H1 (cell line): ENCODE results near the gene CNOT10. TPM values are rescaled to one million over a fixed set of nuclear protein-coding genes. Genes with fewer than 3 reads are reported as not detected.

Source experiments
- CTCF ChIA-PET: fragments of 300-600 bp; sonication (Branson Sonifier 250); formaldehyde crosslinking; loops from one replicate; lab custom pipeline; 2021; ENCODE audit not compliant: partially characterized antibody; lab: Charles Lee
- POLR2A ChIA-PET: fragments of 300-600 bp; sonication (Branson Sonifier 250); formaldehyde crosslinking; loops from one replicate; lab custom pipeline; 2021; ENCODE audit warnings: inconsistent platforms; ENCODE audit not compliant: partially characterized antibody; lab: Charles Lee
- DNase-seq, 2 experiments: peaks; one replicate each; pipeline versions ENCODE4 v3.0.0 to v3.0.0-alpha.2; 2010 to 2022; ENCODE audit warnings: low spot score in 2 of 2, low read depth in 1 of 2, mixed read lengths in 1 of 2
- FAIRE-seq: peaks from 2 replicates; lab custom pipeline; 2011; peaks lifted over from hg19 to GRCh38; lab: Jason Lieb, UNC
- H2AFZ ChIP-seq: 2 replicates; pipeline ENCODE4 v1.8.1; 2012; ENCODE audit warnings: low read length, inconsistent platforms
- H2AK5ac ChIP-seq: 2 replicates; pipeline ENCODE4 v1.6.1; 2013; ENCODE audit warnings: low read depth, low read length
- H2BK120ac ChIP-seq: replicated peaks from 2 replicates; pipeline ENCODE3; 2013; ENCODE audit warnings: low read depth, low read length, inconsistent platforms
- H2BK12ac ChIP-seq: 2 replicates; pipeline ENCODE4 v1.6.1; 2013; ENCODE audit warnings: low read depth, low read length
- H2BK15ac ChIP-seq: 2 replicates; pipeline ENCODE4 v1.6.1; 2013; ENCODE audit warnings: low read length
- H2BK20ac ChIP-seq: 2 replicates; pipeline ENCODE4 v1.6.1; 2013; ENCODE audit warnings: low read length
- H2BK5ac ChIP-seq: 2 replicates; pipeline ENCODE4 v1.6.1; 2013; ENCODE audit warnings: low read depth, low read length
- H3K14ac ChIP-seq: 2 replicates; pipeline ENCODE4 v1.6.1; 2013; ENCODE audit warnings: inconsistent platforms; ENCODE audit not compliant: insufficient read length
- H3K18ac ChIP-seq: 2 replicates; pipeline ENCODE4 v1.6.1; 2013; ENCODE audit warnings: low read length; ENCODE audit errors: extremely low read depth
- H3K23ac ChIP-seq: 2 replicates; pipeline ENCODE4 v1.6.1; 2013; ENCODE audit warnings: inconsistent platforms; ENCODE audit not compliant: insufficient read length
- H3K23me2 ChIP-seq: 2 replicates; pipeline ENCODE4 v1.6.1; 2013; ENCODE audit warnings: low read depth, low read length
- H3K27ac ChIP-seq: 2 replicates; pipeline ENCODE4 v1.6.1; 2011; ENCODE audit warnings: low read depth, low read length, inconsistent platforms
- H3K27me3 ChIP-seq, 4 experiments: replicated peaks in 1 of 4; 1 replicate in 1 of 4; 2 replicates in 3 of 4; pipeline versions ENCODE4 v1.6.1 to v1.8.1; 2011 to 2013; ENCODE audit warnings: low read length in 3 of 4, mild to moderate bottlenecking in 3 of 4, inconsistent platforms in 2 of 4, mixed read lengths in 2 of 4, moderate library complexity in 1 of 4; ENCODE audit not compliant: control insufficient read depth in 3 of 4, insufficient read depth in 3 of 4; ENCODE audit errors: extremely low read depth in 1 of 4
- H3K36me3 ChIP-seq, 4 experiments: 2 replicates each; pipeline versions ENCODE4 v1.6.1 to v1.8.1; 2011 to 2013; ENCODE audit warnings: mild to moderate bottlenecking in 4 of 4, low read length in 3 of 4, moderate library complexity in 2 of 4, control low read depth in 1 of 4, inconsistent platforms in 1 of 4; ENCODE audit not compliant: insufficient read depth in 4 of 4, control insufficient read depth in 2 of 4
- H3K4ac ChIP-seq: replicated peaks from 2 replicates; pipeline ENCODE3; 2013; ENCODE audit warnings: low read length, low read depth, mixed read lengths, inconsistent platforms; ENCODE audit not compliant: insufficient read length
- H3K4me1 ChIP-seq, 4 experiments: replicated peaks in 1 of 4; 1 replicate in 1 of 4; 2 replicates in 3 of 4; pipeline versions ENCODE4 v1.6.1 to v1.8.1; 2011 to 2013; ENCODE audit warnings: low read length in 3 of 4, inconsistent platforms in 2 of 4, mixed read lengths in 1 of 4; ENCODE audit not compliant: insufficient read depth in 4 of 4, control insufficient read depth in 3 of 4
- H3K4me2 ChIP-seq, 2 experiments: 2 replicates each; pipeline versions ENCODE4 v1.6.1 to v1.8.1; 2011 to 2013; ENCODE audit warnings: low read depth in 2 of 2, low read length in 2 of 2, control low read depth in 1 of 2, inconsistent platforms in 1 of 2, mild to moderate bottlenecking in 1 of 2; ENCODE audit not compliant: insufficient read depth in 1 of 2
- H3K4me3 ChIP-seq, 4 experiments: fragments of 200-600, 300-600 bp in 1 of 4; sonication (generic), shearing (Covaris generic), sonication (Bioruptor Twin) in 1 of 4; 2 replicates each; pipeline versions ENCODE4 v1.5.1 to v1.8.1; 2011 to 2016; ENCODE audit warnings: low read length in 4 of 4, low read depth in 3 of 4, control low read depth in 2 of 4, inconsistent platforms in 2 of 4, mild to moderate bottlenecking in 2 of 4, mixed read lengths in 1 of 4, moderate library complexity in 1 of 4; ENCODE audit not compliant: insufficient read depth in 2 of 4; ENCODE audit errors: extremely low read depth in 1 of 4
- H3K56ac ChIP-seq: replicated peaks from 2 replicates; pipeline ENCODE3; 2013; ENCODE audit warnings: low read depth, mild to moderate bottlenecking, mixed read lengths, low read length, inconsistent platforms; ENCODE audit not compliant: insufficient read length
- H3K79me1 ChIP-seq: 2 replicates; pipeline ENCODE4 v1.6.1; 2013; ENCODE audit warnings: low read depth, low read length, control low read depth
- H3K79me2 ChIP-seq, 2 experiments: 2 replicates each; pipeline versions ENCODE4 v1.6.1 to v1.8.1; 2012 to 2013; ENCODE audit warnings: low read length in 2 of 2, mild to moderate bottlenecking in 2 of 2, inconsistent platforms in 1 of 2; ENCODE audit not compliant: insufficient read depth in 2 of 2, control insufficient read depth in 1 of 2
- H3K9ac ChIP-seq, 4 experiments: replicated peaks in 1 of 4; 1 replicate in 1 of 4; 2 replicates in 3 of 4; pipeline versions ENCODE4 v1.6.1 to v1.8.1; 2011 to 2013; ENCODE audit warnings: low read depth in 3 of 4, low read length in 3 of 4, control low read depth in 2 of 4, mild to moderate bottlenecking in 2 of 4, moderate library complexity in 2 of 4, inconsistent platforms in 1 of 4; ENCODE audit errors: extremely low read depth in 1 of 4
- H3K9me3 ChIP-seq, 2 experiments: 2 replicates each; pipeline versions ENCODE4 v1.6.1 to v1.8.1; 2012 to 2013; ENCODE audit warnings: mild to moderate bottlenecking in 2 of 2, moderate library complexity in 2 of 2, control low read depth in 1 of 2, inconsistent platforms in 1 of 2, low read depth in 1 of 2, low read length in 1 of 2, mixed read lengths in 1 of 2; ENCODE audit not compliant: insufficient read depth in 2 of 2
- H4K20me1 ChIP-seq, 2 experiments: replicated peaks in 1 of 2; 2 replicates each; pipeline versions ENCODE3 to v1.8.1; 2011 to 2013; ENCODE audit warnings: inconsistent platforms in 2 of 2, low read length in 2 of 2, mild to moderate bottlenecking in 1 of 2; ENCODE audit not compliant: insufficient read depth in 2 of 2, control insufficient read depth in 1 of 2
- H4K5ac ChIP-seq: 2 replicates; pipeline ENCODE4 v1.6.1; 2013; ENCODE audit warnings: low read length, low read depth, mixed read lengths, inconsistent platforms; ENCODE audit not compliant: insufficient read length
- H4K8ac ChIP-seq: 2 replicates; pipeline ENCODE4 v1.8.0; 2013; ENCODE audit warnings: mild to moderate bottlenecking, moderate library complexity, low read length, inconsistent platforms; ENCODE audit not compliant: insufficient read depth; ENCODE audit errors: extremely low read depth
- H4K91ac ChIP-seq: replicated peaks from 2 replicates; pipeline ENCODE3; 2013; ENCODE audit warnings: low read length, mixed read lengths, inconsistent platforms; ENCODE audit not compliant: insufficient read length
- CREB1 ChIP-seq: IDR thresholded peaks from 2 replicates; pipeline ENCODE4 v1.6.1; 2012; ENCODE audit warnings: inconsistent platforms
- KDM5A ChIP-seq: fragments of 200-600 bp; IDR thresholded peaks from 2 replicates; pipeline ENCODE4 v1.7.1; 2012; ENCODE audit warnings: mild to moderate bottlenecking, low read length, inconsistent platforms, mixed read lengths
- SP4 ChIP-seq: IDR thresholded peaks from 2 replicates; pipeline ENCODE4 v1.6.1; 2012; ENCODE audit warnings: low read length, inconsistent platforms
- WGBS, 2 experiments: shearing (Covaris generic) in 1 of 2; methylation state at CpG; one replicate each; pipeline versions ENCODE4 v1.1.6 to v1.1.7; 2013 to 2015; ENCODE audit warnings: low lambda C conversion rate in 2 of 2, mixed read lengths in 2 of 2, inconsistent platforms in 1 of 2, low coverage in 1 of 2, missing lambda C conversion rate in 1 of 2; ENCODE audit not compliant: insufficient replicate concordance in 2 of 2, insufficient coverage in 1 of 2, insufficient read length in 1 of 2; ENCODE audit errors: extremely low coverage in 1 of 2, missing lambda C conversion rate in 1 of 2; 5-methylcytosine and 5-hydroxymethylcytosine counted together
- polyA plus RNA-seq, 7 experiments: library from polyadenylated mRNA; depleted of rRNA in 3 of 7; stranded (reverse) in 5 of 7; unstranded in 2 of 7; fragments of >200 nt in 5 of 7; fragments of 200-250 nt in 2 of 7; gene quantifications; 1 replicate in 5 of 7; 2 replicates in 1 of 7; 4 replicates in 1 of 7; pipeline versions ENCODE4 v1.2.1 to v1.2.3, GENCODE V29; 2011 to 2013; ENCODE audit warnings: missing spikeins in 2 of 7, mixed read lengths in 2 of 7
- total RNA-seq: library from RNA; stranded (reverse); fragmentation: NEBNext Ultra II Directional; extraction: Animal tissue kit (Norgen Biotek cat#: 25700); gene quantifications from 2 replicates; pipeline ENCODE4 v1.2.1, GENCODE V29; 2021

Gene CNOT10
- total and polyA plus RNA-seq, 2 of the 8 experiments (the other 6 are each of a cell fraction or from before 2014, with no cell fraction given), result 39.9 to 55.9 TPM

- Histone ChIP-seq H3K56ac (no peak overlapping the region), H2BK15ac (no peak overlapping the region), H2AK5ac (no peak overlapping the region), H2BK120ac (no peak overlapping the region), H3K23me2 (no peaks in the 10 kb centered on the region), H3K4me2 (no peak overlapping the region), H3K79me2 (no peaks in the 10 kb centered on the region), H4K20me1 (no peaks in the 10 kb centered on the region)
- POLR2A ChIA-PET, result interaction anchor here (0.9 to 1.3 kb wide), 2 partner anchors 9 to 16 kb away, joined by 3 read pairs; no protein-coding TSS in a partner anchor
- no peak for FAIRE-seq
- TF ChIP-seq SP4 (no peak), CREB1 (no peak), KDM5A (no peak)
- TF ChIP-seq, all 59 proteins: peak for 0
- Histone ChIP-seq H3K18ac (no peak overlapping the region), H4K5ac (no peak overlapping the region), H4K91ac (no peak overlapping the region), H3K4me3 (no peak overlapping the region), H2AFZ (no peak overlapping the region), H3K27ac (no peak overlapping the region), H3K36me3 (peaks cover 0 to 4% (median under 1%) of the 10 kb centered on the region in 4 experiments; a peak in 2 of 8 replicates), H3K79me1 (no peaks in the 10 kb centered on the region), H3K9me3 (no peaks in the 10 kb centered on the region), H2BK5ac (no peak overlapping the region), H3K23ac (no peak overlapping the region), H3K4ac (no peak overlapping the region), H2BK20ac (no peak overlapping the region), H3K27me3 (no peaks in the 10 kb centered on the region), H3K14ac (no peak overlapping the region), H2BK12ac (no peak overlapping the region), H3K9ac (no peak overlapping the region), H3K4me1 (0 out of 7 replicates have a peak, but pooled peaks cover 0 to 4% (median 0%) of the 10 kb centered on the region in 4 experiments), H4K8ac (no peak overlapping the region)
- DNase-seq, result no peak
- CTCF ChIA-PET, result interaction anchor here (0.9 to 1.1 kb wide), 2 partner anchors 20 to 134 kb away, joined by 4 read pairs; no protein-coding TSS in a partner anchor
- WGBS, 2 experiments, result 100% methylated on average over 1 of the region's 1 CpG; no CpG with 5 or more reads in 1 of the 2 experiments
Observed at GRCh38 chr3:32751377-32751776, 66.4 kb downstream of the CNOT10 start.
